Measurements from ENCODE around the gene ZCCHC2. TPM values are rescaled to one million over a fixed set of nuclear protein-coding genes. Genes with fewer than 3 reads are reported as not detected.

ZCCHC2 gene
- total and polyA plus RNA-seq, 2 of the 8 experiments (the other 6 are each of a cell fraction or from before 2014, with no cell fraction given) = 13.5 to 18.6 TPM

- Histone ChIP-seq H3K4me3 (ENCODE audit: extremely low read depth in 1 of 4, insufficient read depth in 2 of 4, low read depth in 3 of 4, low read length in 4 of 4) (no peak overlapping the region), H3K56ac (replicated peaks; ENCODE audit: insufficient read length, low read depth, low read length) (no peak overlapping the region), H3K23ac (ENCODE audit: insufficient read length) (no peak overlapping the region), H3K23me2 (ENCODE audit: low read depth, low read length) (no peaks in the 10 kb centered on the region), H3K79me1 (ENCODE audit: low read depth, low read length) (no peaks in the 10 kb centered on the region), H2BK15ac (ENCODE audit: low read length) (no peak overlapping the region), H3K4me1 (replicated peaks in 1 of 4; ENCODE audit: control insufficient read depth in 3 of 4, insufficient read depth in 4 of 4, low read length in 3 of 4) (peaks cover 0 to 3% (median 0%) of the 10 kb centered on the region in 4 experiments; a peak in 1 of 7 replicates), H3K18ac (ENCODE audit: extremely low read depth, low read length) (no peak overlapping the region), H3K14ac (ENCODE audit: insufficient read length) (no peak overlapping the region), H2BK5ac (ENCODE audit: low read depth, low read length) (no peak overlapping the region), H4K8ac (ENCODE audit: extremely low read depth, insufficient read depth, low read length) (no peak overlapping the region), H4K5ac (ENCODE audit: insufficient read length, low read depth, low read length) (no peak overlapping the region), H2BK20ac (ENCODE audit: low read length) (no peak overlapping the region), H3K9me3 (ENCODE audit: insufficient read depth in 2 of 2, low read depth in 1 of 2, low read length in 1 of 2) (no peaks in the 10 kb centered on the region), H2BK12ac (ENCODE audit: low read depth, low read length) (no peak overlapping the region), H3K79me2 (ENCODE audit: control insufficient read depth in 1 of 2, insufficient read depth in 2 of 2, low read length in 2 of 2) (no peaks in the 10 kb centered on the region), H3K27ac (ENCODE audit: low read depth, low read length) (no peak overlapping the region), H4K91ac (replicated peaks; ENCODE audit: insufficient read length, low read length) (no peak overlapping the region), H4K20me1 (replicated peaks in 1 of 2; ENCODE audit: control insufficient read depth in 1 of 2, insufficient read depth in 2 of 2, low read length in 2 of 2) (no peaks in the 10 kb centered on the region), H2AK5ac (ENCODE audit: low read depth, low read length) (no peak overlapping the region), H2BK120ac (replicated peaks; ENCODE audit: low read depth, low read length) (no peak overlapping the region), H3K4ac (replicated peaks; ENCODE audit: insufficient read length, low read depth, low read length) (no peak overlapping the region), H3K4me2 (ENCODE audit: insufficient read depth in 1 of 2, low read depth in 2 of 2, low read length in 2 of 2) (no peak overlapping the region), H3K9ac (replicated peaks in 1 of 4; ENCODE audit: extremely low read depth in 1 of 4, low read depth in 3 of 4, low read length in 3 of 4) (no peak overlapping the region), H2AFZ (ENCODE audit: low read length) (no peak overlapping the region), H3K36me3 (ENCODE audit: control insufficient read depth in 2 of 4, insufficient read depth in 4 of 4, low read length in 3 of 4) (no peaks in the 10 kb centered on the region), H3K27me3 (replicated peaks in 1 of 4; ENCODE audit: control insufficient read depth in 3 of 4, extremely low read depth in 1 of 4, insufficient read depth in 3 of 4, low read length in 3 of 4) (no peaks in the 10 kb centered on the region; a peak in 1 of 7 replicates)
- no peak for DNase-seq (ENCODE audit: low read depth in 1 of 2, low spot score in 2 of 2)
- ChIA-PET POLR2A (ENCODE audit: partially characterized antibody) (no interaction called here), CTCF (ENCODE audit: partially characterized antibody) (interaction anchor here (1.2 kb wide), 1 partner anchor 10 kb away, joined by 3 read pairs; no protein-coding TSS in a partner anchor)
- FAIRE-seq = no peak
- no peak for TF ChIP-seq SIRT6 (IDR thresholded peaks at IDR 0.05; ENCODE audit: low read length)
- no peak for TF ChIP-seq RFX5 (IDR thresholded peaks at IDR 0.05; ENCODE audit: borderline replicate concordance, low read depth, low read length)
These were observed 21.7 kb upstream of the ZCCHC2 start for GRCh38 chr18:62500966-62501591.
